Measurements from ENCODE around the gene FAM25A. TPM values are rescaled to one million over a fixed set of nuclear protein-coding genes. Genes with fewer than 3 reads are reported as not detected.

Gene FAM25A
- total and polyA plus RNA-seq, 2 donors (not counting 3 experiments of a cell fraction or from before 2014, with no cell fraction given) = not detected

DNA sequence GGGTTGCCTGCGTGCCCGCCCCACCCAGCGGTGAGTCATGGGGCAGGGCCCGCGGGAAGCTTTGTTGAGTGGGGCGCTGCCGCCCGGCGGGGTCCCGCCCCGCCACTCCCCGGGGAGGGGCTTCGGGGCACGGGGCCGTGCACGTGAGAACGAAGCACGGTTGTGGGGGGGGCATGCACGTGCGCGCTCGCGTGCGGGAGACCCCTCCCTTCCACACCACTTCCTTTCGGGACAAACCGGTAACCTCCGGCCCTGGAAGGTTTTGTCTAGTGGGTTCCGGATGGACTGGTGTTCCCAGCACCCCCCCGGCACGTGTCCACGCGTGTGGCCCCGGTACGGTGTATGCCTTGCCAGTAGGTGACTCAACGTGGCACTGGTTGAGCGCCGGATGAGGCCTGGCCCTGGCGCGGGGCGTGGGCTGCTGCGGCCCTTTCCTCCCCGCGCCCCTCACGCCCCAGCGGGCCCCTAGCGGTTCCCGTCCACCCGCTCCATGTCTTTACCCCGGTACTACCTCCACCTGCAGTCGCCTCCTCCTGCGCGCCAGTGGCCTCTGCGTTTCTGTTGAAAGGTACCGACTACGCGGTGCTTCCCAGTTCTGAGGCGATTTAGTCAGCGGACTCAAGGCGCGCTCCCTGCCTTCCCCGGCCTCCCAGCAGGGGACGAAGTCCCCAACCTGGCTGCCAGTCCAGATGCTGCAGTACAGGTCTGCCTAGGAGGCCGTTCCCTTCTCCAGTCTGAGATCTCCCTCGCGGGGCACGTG, 48.7 kb upstream of the FAM25A start:
- dilution Hi-C loops (cut with MboI; ENCODE audit: extremely low pct_ligation_motif_present, low sequenced_read_pairs) = no loop called here
- Histone ChIP-seq H3K36me3 (ENCODE audit: control insufficient read depth in 2 of 2, extremely low read depth in 1 of 2, insufficient read depth in 2 of 2, low read length in 2 of 2) (no peaks in the 10 kb centered on the region), H2AFZ (ENCODE audit: low read depth, low read length) (peak overlapping the region; percentile 72), H4K20me1 (replicated peaks; ENCODE audit: control insufficient read depth, extremely low read depth, insufficient read depth, low read length) (no peaks in the 10 kb centered on the region), H3K27me3 (ENCODE audit: control insufficient read depth in 2 of 2, insufficient read depth in 2 of 2, low read length in 2 of 2) (no peaks in the 10 kb centered on the region), H3K4me2 (ENCODE audit: insufficient read depth, low read length) (peak overlapping the region; percentile 74), H3K27ac (ENCODE audit: insufficient read depth, low read depth, low read length) (peak overlapping the region; percentile 77), H3K9me1 (replicated peaks; ENCODE audit: control insufficient read depth, extremely low read depth, insufficient read depth, low read length) (no peaks in the 10 kb centered on the region), H3K79me2 (ENCODE audit: control insufficient read depth, insufficient read depth, low read length) (no peaks in the 10 kb centered on the region), H3K4me1 (ENCODE audit: control insufficient read depth, extremely low read depth, insufficient read depth, low read length) (peaks cover 48% of the 10 kb centered on the region), H3K9ac (replicated peaks; ENCODE audit: extremely low read depth, insufficient read depth, low read length) (peak overlapping the region; percentile 81), H3K9me3 (replicated peaks; ENCODE audit: control insufficient read depth, insufficient read depth, low read length) (no peaks in the 10 kb centered on the region), H3K4me3 (replicated peaks in 1 of 3; ENCODE audit: insufficient read depth in 1 of 3, low read depth in 1 of 3, low read length in 3 of 3) (peak overlapping the region in 2 of 3 experiments; percentile 47 to 48)
- intact Hi-C loops (cut with micrococcal nuclease) = loop anchor here (2.0 to 5.0 kb wide), 3 partner anchors 15 to 691 kb away; partner anchors contain the start of genes GLUD1, MMRN2 and SHLD2
- ChIA-PET CTCF (interaction anchor here (0.6 to 6.4 kb wide), 4 partner anchors 11 to 121 kb away, joined by 3 to 110 read pairs (median 14); partner anchors contain the start of genes MMRN2 and SNCG), POLR2A (no interaction called here)
- TSS peak; percentile 11 for BruUV-seq (replicated peaks)
- no peak for TF ChIP-seq GATA2 (IDR thresholded peaks at IDR 0.05; ENCODE audit: insufficient read depth, insufficient read length, low read depth, low read length)
- no peak for TF ChIP-seq EZH2 (IDR thresholded peaks at IDR 0.05; ENCODE audit: borderline replicate concordance, low read depth, low read length, severe bottlenecking)
- TF ChIP-seq MAX (IDR thresholded peaks at IDR 0.05; ENCODE audit: insufficient read depth, insufficient read length) = peak; percentile 58
- no peak for TF ChIP-seq POLR2AphosphoS5 (IDR thresholded peaks at IDR 0.05; ENCODE audit: insufficient read depth, low read depth, low read length)
- no peak for TF ChIP-seq POLR2A (IDR thresholded peaks at IDR 0.05; ENCODE audit: low read depth, low read length)
- no peak for TF ChIP-seq JUN (IDR thresholded peaks at IDR 0.05; ENCODE audit: borderline replicate concordance, insufficient read depth, insufficient read length, low read depth)
- no peak for TF ChIP-seq MYC (IDR thresholded peaks at IDR 0.05; ENCODE audit: low read depth, low read length)
- TF ChIP-seq, protein P1, sequence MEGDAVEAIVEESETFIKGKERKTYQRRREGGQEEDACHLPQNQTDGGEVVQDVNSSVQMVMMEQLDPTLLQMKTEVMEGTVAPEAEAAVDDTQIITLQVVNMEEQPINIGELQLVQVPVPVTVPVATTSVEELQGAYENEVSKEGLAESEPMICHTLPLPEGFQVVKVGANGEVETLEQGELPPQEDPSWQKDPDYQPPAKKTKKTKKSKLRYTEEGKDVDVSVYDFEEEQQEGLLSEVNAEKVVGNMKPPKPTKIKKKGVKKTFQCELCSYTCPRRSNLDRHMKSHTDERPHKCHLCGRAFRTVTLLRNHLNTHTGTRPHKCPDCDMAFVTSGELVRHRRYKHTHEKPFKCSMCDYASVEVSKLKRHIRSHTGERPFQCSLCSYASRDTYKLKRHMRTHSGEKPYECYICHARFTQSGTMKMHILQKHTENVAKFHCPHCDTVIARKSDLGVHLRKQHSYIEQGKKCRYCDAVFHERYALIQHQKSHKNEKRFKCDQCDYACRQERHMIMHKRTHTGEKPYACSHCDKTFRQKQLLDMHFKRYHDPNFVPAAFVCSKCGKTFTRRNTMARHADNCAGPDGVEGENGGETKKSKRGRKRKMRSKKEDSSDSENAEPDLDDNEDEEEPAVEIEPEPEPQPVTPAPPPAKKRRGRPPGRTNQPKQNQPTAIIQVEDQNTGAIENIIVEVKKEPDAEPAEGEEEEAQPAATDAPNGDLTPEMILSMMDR (IDR thresholded peaks at IDR 0.05; ENCODE audit: extremely low read depth in 1 of 2, insufficient read depth in 1 of 2, low read depth in 1 of 2, low read length in 2 of 2) = no peak
- peak; percentile 85 for TF ChIP-seq FOS (IDR thresholded peaks at IDR 0.05; ENCODE audit: borderline replicate concordance, insufficient read depth, low read length)
- FAIRE-seq (peak; percentile 67), DNase-seq (ENCODE audit: low read depth, low spot score) (peak; percentile 73)
